Progenitor cell of endocrine pancreas (in vitro differentiated cells): ENCODE data around the gene DNAAF2. TPM values are rescaled to one million over a fixed set of nuclear protein-coding genes. Genes with fewer than 3 reads are reported as not detected.

Experiments used
- DNase-seq: peaks from one replicate; pipeline ENCODE4 v3.0.0; 2021; ENCODE audit warnings: low spot score; ENCODE audit not compliant: unreplicated experiment
- H3K27ac Mint-ChIP-seq: 2 replicates; pipeline ENCODE4 v1.8.0; 2021; ENCODE audit warnings: mild to moderate bottlenecking, moderate library complexity, mixed read lengths
- H3K27me3 Mint-ChIP-seq: 2 replicates; pipeline ENCODE4 v1.8.0; 2021; ENCODE audit warnings: mixed read lengths
- H3K36me3 Mint-ChIP-seq: 2 replicates; pipeline ENCODE4 v1.8.0; 2022; ENCODE audit warnings: mixed read lengths; ENCODE audit not compliant: insufficient read depth
- H3K4me1 Mint-ChIP-seq: 2 replicates; pipeline ENCODE4 v1.8.0; 2021; ENCODE audit warnings: low read depth, mixed read lengths
- H3K4me3 Mint-ChIP-seq: 2 replicates; pipeline ENCODE4 v1.8.0; 2021; ENCODE audit warnings: low read depth, mild to moderate bottlenecking, moderate library complexity, mixed read lengths
- H3K9me3 Mint-ChIP-seq: 2 replicates; pipeline ENCODE4 v1.8.0; 2021; ENCODE audit warnings: low read depth, mixed read lengths
- total RNA-seq: library from RNA; stranded (reverse); gene quantifications from 2 replicates; pipeline ENCODE4 v1.2.1, GENCODE V29; 2021
- TF ChIP-seq, protein P1 (sequence below): fragments of 200-600 bp; sonication (generic); IDR thresholded peaks from one replicate; pipeline ENCODE4 v1.5.0; 2021; ENCODE audit warnings: antibody characterized with exemption, mild to moderate bottlenecking; ENCODE audit not compliant: unreplicated experiment

Gene DNAAF2
- total RNA-seq, 1 donor from 2014 or later: 20.5 TPM

DNA sequence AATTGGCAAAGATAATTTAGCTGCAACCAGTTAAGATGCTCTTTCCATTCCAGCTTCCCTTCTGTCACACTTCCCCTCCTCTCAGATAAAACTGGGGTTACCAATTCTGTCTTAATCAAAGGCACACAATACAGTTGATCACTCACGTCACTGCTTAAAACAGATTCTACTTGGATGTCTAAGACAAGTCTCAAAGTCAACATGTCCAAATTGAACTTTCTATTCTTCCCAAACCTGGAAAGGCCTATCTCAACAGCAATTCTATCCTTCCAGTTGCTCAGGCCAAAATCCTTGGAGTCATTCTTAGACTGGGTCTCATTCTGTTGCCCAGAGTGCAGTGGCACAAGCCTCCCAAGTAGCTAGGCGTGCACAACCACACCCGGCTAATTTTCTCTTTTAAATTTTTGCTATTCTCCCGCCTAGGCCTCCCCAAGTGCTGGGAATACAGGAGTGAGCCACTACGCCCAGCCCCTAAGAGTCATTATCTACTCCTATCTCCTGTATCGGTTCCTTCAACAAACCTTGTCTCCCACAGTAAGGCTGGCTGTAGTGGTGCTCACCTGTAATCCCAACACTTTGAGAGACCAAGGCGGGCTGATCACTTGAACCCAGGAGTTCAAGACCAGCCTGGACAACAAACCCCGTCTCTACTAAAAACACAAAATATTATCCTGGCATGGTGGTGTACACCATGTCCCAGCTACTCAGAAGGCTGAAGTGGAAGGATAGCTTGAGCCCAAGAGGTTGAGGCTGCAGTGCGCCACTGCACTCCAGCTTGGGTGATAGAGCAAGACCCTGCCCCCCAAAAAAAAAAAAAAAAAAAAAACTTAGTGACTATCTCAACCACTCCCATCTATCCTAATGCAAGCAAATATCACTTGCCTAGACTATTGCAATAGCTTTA, 53.6 kb downstream of the DNAAF2 start:
- no peaks in the 10 kb centered on the region for H3K9me3 Mint-ChIP-seq
- peaks cover 20% of the 10 kb centered on the region for H3K4me1 Mint-ChIP-seq
- no peak overlapping the region for H3K4me3 Mint-ChIP-seq
- TF ChIP-seq, protein P1, sequence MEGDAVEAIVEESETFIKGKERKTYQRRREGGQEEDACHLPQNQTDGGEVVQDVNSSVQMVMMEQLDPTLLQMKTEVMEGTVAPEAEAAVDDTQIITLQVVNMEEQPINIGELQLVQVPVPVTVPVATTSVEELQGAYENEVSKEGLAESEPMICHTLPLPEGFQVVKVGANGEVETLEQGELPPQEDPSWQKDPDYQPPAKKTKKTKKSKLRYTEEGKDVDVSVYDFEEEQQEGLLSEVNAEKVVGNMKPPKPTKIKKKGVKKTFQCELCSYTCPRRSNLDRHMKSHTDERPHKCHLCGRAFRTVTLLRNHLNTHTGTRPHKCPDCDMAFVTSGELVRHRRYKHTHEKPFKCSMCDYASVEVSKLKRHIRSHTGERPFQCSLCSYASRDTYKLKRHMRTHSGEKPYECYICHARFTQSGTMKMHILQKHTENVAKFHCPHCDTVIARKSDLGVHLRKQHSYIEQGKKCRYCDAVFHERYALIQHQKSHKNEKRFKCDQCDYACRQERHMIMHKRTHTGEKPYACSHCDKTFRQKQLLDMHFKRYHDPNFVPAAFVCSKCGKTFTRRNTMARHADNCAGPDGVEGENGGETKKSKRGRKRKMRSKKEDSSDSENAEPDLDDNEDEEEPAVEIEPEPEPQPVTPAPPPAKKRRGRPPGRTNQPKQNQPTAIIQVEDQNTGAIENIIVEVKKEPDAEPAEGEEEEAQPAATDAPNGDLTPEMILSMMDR: no peak
- no peaks in the 10 kb centered on the region for H3K27me3 Mint-ChIP-seq
- peak overlapping the region; percentile 81 for H3K27ac Mint-ChIP-seq
- peaks cover 34% of the 10 kb centered on the region for H3K36me3 Mint-ChIP-seq
- DNase-seq: no peak

DNA sequence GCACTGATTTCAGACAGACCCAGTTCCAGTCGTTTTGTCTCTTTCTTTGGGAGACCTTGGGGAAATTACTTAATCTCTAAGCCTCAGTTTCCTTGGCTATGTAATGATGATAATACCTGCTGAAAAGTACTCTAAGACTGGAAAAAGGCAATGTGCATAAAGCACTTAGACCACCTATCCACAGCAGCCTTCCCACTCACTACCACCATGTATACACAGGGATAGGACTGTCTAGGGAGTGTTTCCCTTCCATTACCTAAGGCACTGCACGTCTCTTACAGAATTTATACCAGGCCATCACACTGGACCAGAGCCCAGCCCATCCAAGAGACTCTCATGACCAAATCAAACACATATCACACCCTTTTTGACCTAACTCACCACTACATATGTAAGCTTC, 55.2 kb downstream of the DNAAF2 start:
- H3K36me3 Mint-ChIP-seq: peaks cover 34% of the 10 kb centered on the region
- no peak for DNase-seq
- H3K9me3 Mint-ChIP-seq: no peaks in the 10 kb centered on the region
- H3K27me3 Mint-ChIP-seq: no peaks in the 10 kb centered on the region
- H3K27ac Mint-ChIP-seq: no peak overlapping the region
- TF ChIP-seq, protein P1: no peak
- peaks cover 19% of the 10 kb centered on the region for H3K4me1 Mint-ChIP-seq
- H3K4me3 Mint-ChIP-seq: no peak overlapping the region

DNA sequence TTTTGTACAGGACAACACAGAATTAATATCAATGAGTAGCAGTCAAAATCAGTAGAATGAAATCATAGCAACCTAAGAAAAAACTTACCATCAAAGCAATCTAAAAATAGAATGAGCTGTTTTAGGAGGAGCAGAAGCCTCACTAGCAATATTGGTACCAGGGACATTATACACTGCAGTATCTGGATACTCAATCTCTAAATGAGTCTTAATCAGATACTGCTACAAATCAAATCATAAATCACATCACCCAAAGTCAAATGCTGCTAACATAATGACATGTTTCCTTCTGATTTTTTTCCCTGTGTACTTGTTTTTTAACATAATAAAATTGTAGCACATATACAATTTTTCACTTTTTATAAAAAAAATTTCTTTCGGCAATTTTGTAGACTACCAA, 56.9 kb downstream of the DNAAF2 start:
- Mint-ChIP-seq H3K9me3 (no peaks in the 10 kb centered on the region), H3K27ac (no peak overlapping the region), H3K4me1 (peaks cover 12% of the 10 kb centered on the region), H3K36me3 (peaks cover 28% of the 10 kb centered on the region), H3K4me3 (no peak overlapping the region), H3K27me3 (no peaks in the 10 kb centered on the region)
- no peak for DNase-seq
- TF ChIP-seq, protein P1: no peak

Other genes starting within 250 kb of the DNAAF2 start
- 1,117 and 1,256 TPM in 2 replicates for gene RPS29, start 48.9 kb downstream of the DNAAF2 start, total RNA-seq
- gene LRR1, start 36.3 kb downstream of the DNAAF2 start, total RNA-seq: 15.6 and 16.4 TPM in 2 replicates
- gene RPL36AL, start 14.6 kb downstream of the DNAAF2 start, total RNA-seq: 149 and 157 TPM in 2 replicates
- gene MGAT2, start 14.4 kb downstream of the DNAAF2 start, total RNA-seq: 21.4 and 24.7 TPM in 2 replicates
- 12.9 and 14.9 TPM in 2 replicates for gene POLE2, start 53.0 kb upstream of the DNAAF2 start, total RNA-seq
- gene KLHDC1, start 57.9 kb upstream of the DNAAF2 start, total RNA-seq: 2.4 and 2.8 TPM in 2 replicates
- gene KLHDC2, start 132.9 kb upstream of the DNAAF2 start, total RNA-seq: 79.9 and 80.0 TPM in 2 replicates
- gene NEMF, start 217.5 kb upstream of the DNAAF2 start, total RNA-seq: 86.1 and 86.8 TPM in 2 replicates